ENCODE results near the gene SLC26A11. TPM values are rescaled to one million over a fixed set of nuclear protein-coding genes. Genes with fewer than 3 reads are reported as not detected.
A peak's percentile ranks its signal among the peaks of the same experiment; 100 is the strongest.

SLC26A11 gene
- total RNA-seq, 4 donors from 2014 or later = 13.2 to 24.7 (median 17.0) TPM

DNA sequence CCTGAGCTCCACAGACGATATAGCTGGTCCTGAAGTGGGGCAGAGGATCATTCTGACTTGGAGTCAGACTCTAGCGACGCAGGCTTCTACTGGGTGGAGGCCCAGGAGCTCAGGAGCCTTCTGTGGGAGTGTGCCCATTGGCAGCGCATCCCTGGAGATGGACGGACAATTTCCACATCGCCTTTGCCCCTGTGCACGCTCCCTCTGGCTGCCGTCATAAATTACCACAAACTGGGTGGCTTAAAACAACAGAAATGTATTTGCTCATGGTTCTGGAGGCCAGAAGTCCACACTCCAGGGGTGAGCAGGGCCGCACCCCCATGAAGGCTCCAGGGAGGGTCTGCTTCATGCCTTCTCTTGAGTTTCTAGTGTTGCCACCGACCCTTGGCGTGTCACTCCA, 43.5 kb upstream of the SLC26A11 start:
- WGBS, 2 donors (ENCODE audit: low coverage in 1 of 2) = 87% methylated on average over 11 of the region's 11 CpGs; no CpG with 5 or more reads in 1 of the 2 donors
- Histone ChIP-seq H3K27me3 (no peaks in the 10 kb centered on the region), H3K27ac (no peak overlapping the region), H3K36me3 (no peaks in the 10 kb centered on the region), H3K4me3 (no peak overlapping the region), H3K4me1 (peaks cover 0 to 7% (median 3%) of the 10 kb centered on the region in 4 donors), H3K9me3 (no peaks in the 10 kb centered on the region)
- no peak for DNase-seq
- intact Hi-C loops (cut with DNase I; ENCODE audit: low total_unique reads) (no loop called here), in situ Hi-C loops (cut with MboI; ENCODE audit: low pct_ligation_motif_present in 1 of 4, low pct_unique_long_range_greater_than_20kb in 1 of 4, low sequenced_read_pairs in 3 of 4) (no loop called here)
- TF ChIP-seq POLR2A (IDR thresholded peaks at IDR 0.05) (no peak), POLR2AphosphoS5 (IDR thresholded peaks at IDR 0.05) (no peak), EP300 (IDR thresholded peaks at IDR 0.05; ENCODE audit: low read depth) (no peak)
- TF ChIP-seq, protein P1, sequence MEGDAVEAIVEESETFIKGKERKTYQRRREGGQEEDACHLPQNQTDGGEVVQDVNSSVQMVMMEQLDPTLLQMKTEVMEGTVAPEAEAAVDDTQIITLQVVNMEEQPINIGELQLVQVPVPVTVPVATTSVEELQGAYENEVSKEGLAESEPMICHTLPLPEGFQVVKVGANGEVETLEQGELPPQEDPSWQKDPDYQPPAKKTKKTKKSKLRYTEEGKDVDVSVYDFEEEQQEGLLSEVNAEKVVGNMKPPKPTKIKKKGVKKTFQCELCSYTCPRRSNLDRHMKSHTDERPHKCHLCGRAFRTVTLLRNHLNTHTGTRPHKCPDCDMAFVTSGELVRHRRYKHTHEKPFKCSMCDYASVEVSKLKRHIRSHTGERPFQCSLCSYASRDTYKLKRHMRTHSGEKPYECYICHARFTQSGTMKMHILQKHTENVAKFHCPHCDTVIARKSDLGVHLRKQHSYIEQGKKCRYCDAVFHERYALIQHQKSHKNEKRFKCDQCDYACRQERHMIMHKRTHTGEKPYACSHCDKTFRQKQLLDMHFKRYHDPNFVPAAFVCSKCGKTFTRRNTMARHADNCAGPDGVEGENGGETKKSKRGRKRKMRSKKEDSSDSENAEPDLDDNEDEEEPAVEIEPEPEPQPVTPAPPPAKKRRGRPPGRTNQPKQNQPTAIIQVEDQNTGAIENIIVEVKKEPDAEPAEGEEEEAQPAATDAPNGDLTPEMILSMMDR (IDR thresholded peaks at IDR 0.05) = no peak

- TF ChIP-seq EP300 (IDR thresholded peaks at IDR 0.05; ENCODE audit: low read depth) (no peak), POLR2A (IDR thresholded peaks at IDR 0.05) (no peak), POLR2AphosphoS5 (IDR thresholded peaks at IDR 0.05) (no peak)
- TF ChIP-seq, protein P1 (IDR thresholded peaks at IDR 0.05) = no peak
- peak; percentile 68 for DNase-seq
- in situ Hi-C loops (cut with MboI; ENCODE audit: low pct_ligation_motif_present in 1 of 4, low pct_unique_long_range_greater_than_20kb in 1 of 4, low sequenced_read_pairs in 3 of 4) = no loop called here
- intact Hi-C loops (cut with DNase I; ENCODE audit: low total_unique reads) = no loop called here
- Histone ChIP-seq H3K27me3 (no peaks in the 10 kb centered on the region), H3K36me3 (no peaks in the 10 kb centered on the region), H3K4me1 (peaks cover 0 to 7% (median 3%) of the 10 kb centered on the region in 4 donors), H3K27ac (no peak overlapping the region), H3K9me3 (no peaks in the 10 kb centered on the region), H3K4me3 (no peak overlapping the region)
- 72% methylated on average over 21 of the region's 21 CpGs; no CpG with 5 or more reads in 1 of the 2 donors for WGBS, 2 donors (ENCODE audit: low coverage in 1 of 2)
Observed at GRCh38 chr17:80177986-80178595, 42.1 kb upstream of the SLC26A11 start.

DNA sequence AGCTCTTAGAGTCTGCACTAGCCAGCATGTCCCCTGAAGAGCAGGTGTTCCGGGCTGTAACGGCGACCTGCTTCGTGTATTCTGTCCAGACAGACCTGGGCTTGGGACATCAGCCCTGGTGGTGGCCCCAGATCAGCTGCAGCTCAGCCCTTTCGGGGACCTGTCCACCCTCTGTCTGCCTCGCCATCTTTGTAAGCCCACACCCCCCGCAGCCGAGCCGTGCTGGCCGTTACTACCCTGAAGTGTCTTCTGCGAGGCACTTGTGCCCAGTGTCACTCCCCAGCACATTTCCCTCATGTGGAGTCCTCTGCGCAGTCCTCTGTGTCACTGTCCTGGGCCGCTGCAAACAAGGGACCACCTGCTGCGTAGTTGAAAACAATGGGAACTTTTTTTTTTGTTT, 40.0 kb upstream of the SLC26A11 start:
- TF ChIP-seq POLR2A (IDR thresholded peaks at IDR 0.05) (no peak), EP300 (IDR thresholded peaks at IDR 0.05; ENCODE audit: low read depth) (no peak), POLR2AphosphoS5 (IDR thresholded peaks at IDR 0.05) (no peak)
- TF ChIP-seq, protein P1 (IDR thresholded peaks at IDR 0.05) = no peak
- Histone ChIP-seq H3K27me3 (no peaks in the 10 kb centered on the region), H3K9me3 (no peaks in the 10 kb centered on the region), H3K4me1 (peaks cover 0 to 7% (median 3%) of the 10 kb centered on the region in 4 donors), H3K36me3 (no peaks in the 10 kb centered on the region), H3K4me3 (no peak overlapping the region), H3K27ac (no peak overlapping the region)
- intact Hi-C loops (cut with DNase I; ENCODE audit: low total_unique reads) = no loop called here
- no peak for DNase-seq
- in situ Hi-C loops (cut with MboI; ENCODE audit: low pct_ligation_motif_present in 1 of 4, low pct_unique_long_range_greater_than_20kb in 1 of 4, low sequenced_read_pairs in 3 of 4) = no loop called here
- WGBS, 2 donors (ENCODE audit: low coverage in 1 of 2) = 85% methylated on average over 14 of the region's 14 CpGs; no CpG with 5 or more reads in 1 of the 2 donors

- Histone ChIP-seq H3K4me3 (no peak overlapping the region), H3K27me3 (no peaks in the 10 kb centered on the region), H3K36me3 (no peaks in the 10 kb centered on the region), H3K27ac (no peak overlapping the region), H3K4me1 (peaks cover 0 to 4% (median 1%) of the 10 kb centered on the region in 4 donors), H3K9me3 (no peaks in the 10 kb centered on the region)
- WGBS, 2 donors (ENCODE audit: low coverage in 1 of 2) = 93% methylated on average over 17 of the region's 17 CpGs; no CpG with 5 or more reads in 1 of the 2 donors
- no peak for DNase-seq
- in situ Hi-C loops (cut with MboI; ENCODE audit: low pct_ligation_motif_present in 1 of 4, low pct_unique_long_range_greater_than_20kb in 1 of 4, low sequenced_read_pairs in 3 of 4) = no loop called here
- intact Hi-C loops (cut with DNase I; ENCODE audit: low total_unique reads) = no loop called here
- TF ChIP-seq EP300 (IDR thresholded peaks at IDR 0.05; ENCODE audit: low read depth) (no peak), POLR2A (IDR thresholded peaks at IDR 0.05) (no peak), POLR2AphosphoS5 (IDR thresholded peaks at IDR 0.05) (no peak)
- TF ChIP-seq, protein P1 (IDR thresholded peaks at IDR 0.05) = no peak
Observed at GRCh38 chr17:80181431-80181830, 38.8 kb upstream of the SLC26A11 start.

All from transverse colon (tissue), 4 donors.